NCI-H146 (cell line): ENCODE results near the gene ADGRA3.
"Not testable (repeated sequence)": the region's sequence is repeated elsewhere in the genome, so short reads cannot be mapped to it uniquely, and the experiment has no call there.

Experiments used
- DNase-seq: peaks from one replicate; lab custom pipeline; 2025; lab: John Stamatoyannopoulos, UW

The ADGRA3 gene

GRCh38 chr4:22478426-22478825 lies 37.4 kb downstream of the ADGRA3 start:
- DNase-seq: no peak

DNA sequence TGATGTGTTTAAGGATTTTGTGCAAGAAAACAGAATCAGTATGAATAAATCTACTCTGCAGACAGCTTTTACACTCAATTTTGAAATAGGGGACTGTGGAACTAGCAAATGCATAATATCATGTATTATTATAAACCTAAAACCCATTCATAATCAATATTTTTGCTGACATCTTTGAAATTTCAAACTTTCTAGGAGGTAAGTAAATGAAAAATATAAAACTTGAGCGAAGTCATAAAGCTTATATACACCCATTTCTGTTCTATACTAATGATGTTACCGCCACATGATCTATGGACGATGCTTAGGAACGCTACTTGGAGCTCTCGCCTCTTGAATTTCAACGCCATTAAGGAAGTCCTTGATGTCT lies 38.1 kb downstream of the ADGRA3 start:
- no peak for DNase-seq

GRCh38 chr4:22477136-22477812 lies 38.6 kb downstream of the ADGRA3 start:
- DNase-seq: no peak

DNA sequence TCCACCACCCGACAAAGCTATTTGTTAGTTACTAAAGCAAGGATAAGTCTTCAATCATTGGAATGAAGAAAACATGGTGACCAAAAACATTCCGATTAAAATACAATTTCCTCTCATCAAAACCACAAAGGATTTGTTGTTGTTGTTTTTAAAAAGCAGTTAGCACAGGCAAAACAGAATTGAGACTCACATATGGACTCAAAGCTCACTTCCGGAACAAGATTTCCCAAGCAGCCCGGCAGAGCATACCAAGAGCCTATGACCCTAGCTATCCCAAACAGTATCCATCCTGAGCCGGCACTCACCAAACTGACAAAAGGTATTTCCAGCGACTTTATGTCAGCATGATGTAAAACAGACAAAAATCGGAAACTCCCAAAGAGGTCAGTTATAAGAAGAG lies 39.9 kb downstream of the ADGRA3 start:
- no peak for DNase-seq

- DNase-seq: not testable (repeated sequence)
Measured at GRCh38 chr4:22475311-22475646, 40.6 kb downstream of the ADGRA3 start.

DNA sequence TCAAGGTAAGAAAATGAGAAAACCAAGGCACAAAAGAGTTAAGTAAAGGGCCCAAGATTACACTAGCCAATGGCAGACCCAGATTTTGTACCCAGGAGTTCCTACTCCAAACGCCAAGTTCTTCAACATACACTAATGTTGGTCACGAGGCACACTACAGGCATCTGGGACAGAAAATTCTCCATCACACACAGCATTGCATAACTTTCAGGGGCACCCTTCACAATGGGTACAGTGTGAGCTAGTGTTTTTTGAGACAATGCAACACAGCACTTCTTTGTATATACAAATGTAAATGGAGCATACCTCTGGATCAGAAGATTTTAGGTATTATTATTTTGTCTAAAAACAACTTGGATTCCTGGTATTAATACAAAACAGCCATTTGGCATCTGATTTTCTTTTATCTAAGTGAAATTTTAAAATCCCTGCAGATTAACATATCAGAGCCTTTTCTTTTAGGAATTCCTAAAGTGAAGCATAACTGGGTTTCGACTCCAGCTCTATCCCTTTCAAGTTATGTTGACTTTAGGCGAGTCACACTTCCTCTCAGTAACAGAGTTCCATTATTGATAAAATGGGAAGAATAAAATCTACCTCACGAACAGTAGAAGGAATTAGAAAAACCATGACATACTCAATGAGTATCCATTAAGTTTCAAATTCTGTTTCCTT lies 41.1 kb downstream of the ADGRA3 start:
- DNase-seq: no peak

DNA sequence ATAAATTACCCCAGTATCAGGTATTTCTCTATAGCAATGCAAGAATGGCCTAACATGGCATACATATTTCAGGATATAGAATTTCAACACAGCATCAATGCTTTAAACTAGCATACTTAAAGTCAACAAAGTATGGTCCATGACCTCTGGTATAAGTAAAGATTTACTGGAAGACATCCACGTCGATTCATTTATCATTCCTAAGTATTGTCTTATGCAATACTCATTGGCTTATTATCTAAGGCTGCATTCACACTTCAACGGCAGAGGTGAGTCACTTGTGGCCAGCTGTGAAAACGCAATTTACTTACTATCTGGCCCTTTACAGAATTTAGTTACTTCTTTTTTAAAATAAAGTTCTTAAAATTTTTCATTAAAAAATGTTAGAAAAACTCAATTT lies 42.6 kb downstream of the ADGRA3 start:
- no peak for DNase-seq

DNA sequence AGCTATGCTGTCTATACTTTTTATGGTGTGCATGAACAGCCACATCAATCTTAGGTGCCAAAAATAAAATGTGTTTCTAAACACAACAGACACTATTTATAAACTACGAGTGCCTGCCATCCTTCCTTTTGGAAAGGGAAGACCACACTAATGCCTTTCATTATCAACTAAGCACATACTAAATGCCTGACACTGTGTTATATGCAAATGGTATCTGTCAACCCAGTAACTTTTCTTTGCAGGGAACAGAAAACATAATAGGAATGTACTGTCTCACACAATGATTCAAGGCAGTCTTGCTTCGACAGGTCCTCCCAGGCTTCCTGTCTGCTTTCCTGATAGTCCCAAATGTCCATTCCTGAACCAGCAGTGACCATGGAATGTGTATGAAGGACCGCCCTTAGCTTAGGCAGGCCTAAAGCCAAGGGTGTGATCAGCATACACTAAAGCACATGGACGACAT lies 43.8 kb downstream of the ADGRA3 start:
- DNase-seq: no peak

- no peak for DNase-seq
Measured at GRCh38 chr4:22471419-22471818, 44.4 kb downstream of the ADGRA3 start.

DNA sequence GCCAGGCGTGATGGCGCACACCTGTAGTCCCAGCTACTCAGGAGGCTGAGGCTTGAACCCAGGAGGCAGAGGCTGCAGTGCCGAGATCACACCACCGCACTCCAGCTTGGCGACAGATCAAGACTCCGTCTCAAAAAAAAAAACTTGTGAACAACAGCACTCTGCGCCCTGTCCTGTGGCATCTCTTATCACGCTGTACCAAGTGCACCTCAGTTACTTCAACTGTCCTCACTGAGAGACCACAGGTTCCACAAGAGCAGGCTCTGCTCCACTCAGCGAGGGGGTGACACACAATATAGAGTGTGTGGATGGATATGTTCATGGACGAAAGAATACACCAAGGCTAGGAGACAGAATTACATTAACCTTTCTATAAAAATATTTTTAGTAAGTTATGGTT lies 49.3 kb downstream of the ADGRA3 start:
- no peak for DNase-seq

GRCh38 chr4:22465996-22466395 lies 49.9 kb downstream of the ADGRA3 start:
- no peak for DNase-seq

GRCh38 chr4:22465349-22465748 lies 50.5 kb downstream of the ADGRA3 start:
- DNase-seq: no peak

GRCh38 chr4:22463179-22463578 lies 52.7 kb downstream of the ADGRA3 start:
- no peak for DNase-seq

- no peak for DNase-seq
Measured at GRCh38 chr4:22462688-22463087, 53.2 kb downstream of the ADGRA3 start.

- DNase-seq: no peak
Measured at GRCh38 chr4:22460266-22460665, 55.6 kb downstream of the ADGRA3 start.

- no peak for DNase-seq
Measured at GRCh38 chr4:22458098-22458497, 57.8 kb downstream of the ADGRA3 start.

GRCh38 chr4:22457348-22457747 lies 58.5 kb downstream of the ADGRA3 start:
- DNase-seq: no peak

DNA sequence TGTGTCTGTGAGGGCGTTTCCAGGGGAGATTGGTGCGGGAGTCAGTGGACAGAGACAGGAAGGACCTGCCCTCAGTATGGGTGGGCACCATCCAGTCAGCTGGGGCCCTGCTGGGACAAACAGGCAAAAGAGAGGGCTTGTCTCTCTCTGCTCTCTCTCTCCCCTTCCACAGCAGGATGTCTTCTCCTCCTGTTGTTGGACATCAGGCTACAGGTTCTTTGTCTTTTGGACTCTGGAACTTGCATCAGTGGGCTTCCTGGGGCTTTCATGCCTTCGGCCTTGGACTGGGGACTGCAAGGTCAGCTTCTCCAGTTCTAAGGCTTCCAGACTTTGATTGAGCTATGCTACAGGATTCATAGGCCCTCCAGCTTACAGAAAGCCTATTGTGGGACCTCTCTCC lies 59.6 kb downstream of the ADGRA3 start:
- no peak for DNase-seq

- no peak for DNase-seq
Measured at GRCh38 chr4:22454955-22455354, 60.9 kb downstream of the ADGRA3 start.

- no peak for DNase-seq
Measured at GRCh38 chr4:22454216-22454838, 61.5 kb downstream of the ADGRA3 start.

GRCh38 chr4:22444813-22445212 lies 71.1 kb downstream of the ADGRA3 start:
- DNase-seq: no peak

- DNase-seq: no peak
Measured at GRCh38 chr4:22442956-22443355, 72.9 kb downstream of the ADGRA3 start.

GRCh38 chr4:22440999-22441398 lies 74.9 kb downstream of the ADGRA3 start:
- no peak for DNase-seq

DNA sequence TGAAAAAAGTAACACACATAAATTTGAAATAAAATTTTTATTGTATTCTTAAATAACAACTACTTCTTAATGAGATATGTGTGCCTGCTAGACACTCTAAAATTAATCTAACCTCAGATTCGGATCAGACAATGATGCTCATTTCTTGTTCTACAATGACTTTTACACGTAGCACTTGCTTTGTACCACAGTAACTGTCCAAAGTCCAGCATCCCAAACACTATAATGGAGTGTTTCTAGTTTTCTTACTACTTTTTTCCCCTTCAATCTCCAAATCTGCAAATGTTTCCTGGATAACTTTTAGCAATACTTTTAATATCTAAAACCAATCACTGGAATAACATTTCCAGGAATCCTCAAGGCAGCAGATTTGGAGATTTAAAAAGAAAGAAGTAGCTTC lies 75.9 kb downstream of the ADGRA3 start:
- DNase-seq: no peak
